HL-60 (cell line): ENCODE data around the gene SMARCB1.

Experiments used
- DNase-seq, 2 experiments: peaks; one replicate each; pipeline ENCODE4 v3.0.0-alpha.2; 2010 to 2020; ENCODE audit warnings: low read depth in 1 of 2, low spot score in 1 of 2
- H3K27ac ChIP-seq: fragments of 250-450 bp; sonication (Bioruptor Pico); replicated peaks from 2 replicates; pipeline ENCODE4 v1.5.1; 2020; ENCODE audit warnings: mild to moderate bottlenecking, moderate library complexity
- H3K27me3 ChIP-seq: fragments of 250-450 bp; sonication (Bioruptor Pico); 2 replicates; pipeline ENCODE4 v1.5.1; 2021; ENCODE audit warnings: mild to moderate bottlenecking, moderate library complexity; ENCODE audit not compliant: insufficient read depth, poor library complexity, severe bottlenecking
- H3K4me3 ChIP-seq: replicated peaks from 2 replicates; pipeline ENCODE4 v1.5.1; 2011; ENCODE audit warnings: mild to moderate bottlenecking, control low read depth, low read length; ENCODE audit not compliant: insufficient read depth
- CTCF ChIP-seq: IDR thresholded peaks from one replicate; pipeline ENCODE4 v1.5.1; 2011; ENCODE audit warnings: low read length, control low read depth, inconsistent platforms; ENCODE audit not compliant: insufficient read depth
- GABPA ChIP-seq: IDR thresholded peaks from 2 replicates; pipeline ENCODE4 v1.6.1; 2012; ENCODE audit warnings: low read depth
- POLR2AphosphoS5 ChIP-seq: IDR thresholded peaks from 2 replicates; pipeline ENCODE4 v1.6.1; 2012; ENCODE audit warnings: low read depth
- REST ChIP-seq: IDR thresholded peaks from 2 replicates; pipeline ENCODE4 v1.6.1; 2012; ENCODE audit warnings: low read depth; ENCODE audit not compliant: insufficient replicate concordance
- SPI1 ChIP-seq: IDR thresholded peaks from 2 replicates; pipeline ENCODE4 v1.6.1; 2012; ENCODE audit warnings: low read depth, mild to moderate bottlenecking, borderline replicate concordance

Gene SMARCB1

DNA sequence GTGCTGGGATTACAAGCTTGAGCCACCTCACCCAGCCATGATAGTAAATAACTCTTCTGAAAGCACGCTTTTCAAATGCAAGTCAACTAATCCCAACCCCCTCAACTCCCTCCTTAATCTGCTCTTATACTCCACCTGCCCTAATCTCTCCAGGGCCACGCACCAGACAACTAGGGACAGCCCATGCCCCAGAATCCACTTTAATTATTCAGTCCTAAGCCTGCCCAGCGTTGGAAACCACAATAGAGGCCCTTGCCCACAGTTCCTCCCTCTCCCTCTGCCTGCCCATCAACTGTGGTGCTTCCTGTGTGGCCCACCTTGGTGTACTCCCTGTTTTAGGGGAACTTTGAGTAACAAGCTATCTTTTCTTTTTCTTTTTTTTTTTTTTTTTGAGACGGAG is 29.9 kb upstream of the SMARCB1 start:
- H3K27ac ChIP-seq = no peak overlapping the region
- DNase-seq = peak in 1 of 2 experiments; percentile 16
- no peaks in the 10 kb centered on the region for H3K27me3 ChIP-seq
- TF ChIP-seq REST (no peak), CTCF (no peak), SPI1 (peak; percentile 18; the same call in 1 of the 2 replicates)
- H3K4me3 ChIP-seq = no peak overlapping the region

- no peak overlapping the region for H3K4me3 ChIP-seq
- H3K27ac ChIP-seq = no peak overlapping the region
- no peaks in the 10 kb centered on the region for H3K27me3 ChIP-seq
- no peak for DNase-seq
- no peak for TF ChIP-seq POLR2AphosphoS5
- TF ChIP-seq SPI1 = no peak
Observed at GRCh38 chr22:23759566-23759965, 27.2 kb upstream of the SMARCB1 start.

DNA sequence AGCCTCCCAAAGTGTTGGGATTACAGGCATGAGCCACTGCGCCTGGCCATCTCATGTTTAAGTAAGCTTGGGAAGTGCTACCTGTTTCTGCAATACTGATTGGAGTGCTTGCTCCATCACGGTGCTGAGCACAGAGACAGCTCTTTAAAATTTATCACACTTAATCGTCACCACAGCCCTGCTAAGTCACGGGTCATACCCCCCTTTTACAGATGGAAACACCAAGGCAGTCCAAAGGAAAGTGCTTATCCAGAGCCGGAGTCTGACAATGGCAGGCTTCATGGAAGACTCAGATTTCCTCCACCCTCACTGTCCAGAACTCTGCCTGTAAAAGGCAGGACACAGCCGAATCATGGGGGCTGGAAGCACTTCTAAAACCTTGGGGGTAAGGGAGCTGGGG is 26.7 kb upstream of the SMARCB1 start:
- H3K27ac ChIP-seq = no peak overlapping the region
- H3K4me3 ChIP-seq = no peak overlapping the region
- H3K27me3 ChIP-seq = no peaks in the 10 kb centered on the region
- DNase-seq = no peak
- no peak for TF ChIP-seq CTCF
- no peak for TF ChIP-seq GABPA
- TF ChIP-seq REST = no peak
- no peak for TF ChIP-seq SPI1
- TF ChIP-seq POLR2AphosphoS5 = no peak

DNA sequence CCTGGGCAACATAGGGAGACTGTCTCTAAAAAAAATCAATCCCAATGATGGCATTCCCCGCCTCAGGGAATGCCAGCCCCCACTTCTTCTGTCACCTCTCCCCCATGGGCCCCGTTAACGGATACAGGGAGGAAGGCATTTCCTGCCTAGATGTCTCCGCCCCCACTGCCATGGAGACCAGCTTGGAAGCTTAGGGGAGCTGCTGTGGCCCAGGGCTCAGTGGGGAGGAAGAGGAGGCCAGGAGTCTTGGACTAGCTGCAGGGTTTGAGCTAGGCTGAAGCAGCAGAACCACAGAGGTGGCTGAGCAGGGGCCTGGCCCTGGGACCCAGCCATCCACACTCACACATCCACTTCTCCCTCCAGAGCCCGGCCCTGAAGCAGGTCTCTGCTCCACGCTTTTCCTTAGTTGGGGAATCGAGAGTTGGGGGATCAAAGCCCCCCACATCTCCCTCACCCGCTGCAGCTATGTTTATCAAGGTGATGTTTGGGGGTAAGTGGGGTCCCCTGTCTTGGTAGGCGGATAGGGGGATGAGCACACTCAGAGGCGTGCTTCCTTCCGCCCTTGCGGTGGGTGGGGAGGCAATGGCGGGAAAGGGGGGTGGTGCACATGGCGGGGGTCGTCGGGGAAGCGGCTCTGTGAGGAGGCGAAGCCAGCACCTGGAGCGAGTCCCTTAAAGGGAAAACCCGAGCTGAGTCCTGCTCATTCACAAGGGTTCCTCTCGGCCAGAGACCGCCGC is 23.8 kb upstream of the SMARCB1 start, which contains the start of gene C22orf15:
Gene C22orf15, plus strand, starts transcription at position 149 of the 737 bp plus-strand sequence. Its CDS starts 317 bp downstream, at position 466.
- TF ChIP-seq SPI1 (no peak), POLR2AphosphoS5 (no peak), REST (no peak), CTCF (no peak), GABPA (no peak)
- DNase-seq = no peak
- Histone ChIP-seq H3K27ac (no peak within 1 kb of the TSS), H3K27me3 (no peaks in the 10 kb centered on the region), H3K4me3 (no peak within 1 kb of the TSS)
